ENCODE results near the gene CEACAM19. TPM values are rescaled to one million over a fixed set of nuclear protein-coding genes. Genes with fewer than 3 reads are reported as not detected.

CEACAM19 gene
- total RNA-seq, 1 donor, result 0.72 TPM

GRCh38 chr19:44646049-44646416, 25.2 kb upstream of the CEACAM19 start:
- Histone ChIP-seq H3K4me2 (ENCODE audit: insufficient read depth, low read length) (peak overlapping the region; percentile 66), H3K9me3 (ENCODE audit: low read depth, low read length) (no peaks in the 10 kb centered on the region), H3K27me3 (ENCODE audit: insufficient read depth, low read length) (no peaks in the 10 kb centered on the region), H2AFZ (ENCODE audit: low read length) (no peak overlapping the region), H3K27ac (ENCODE audit: low read depth, low read length) (no peak overlapping the region), H3K79me2 (ENCODE audit: insufficient read depth, low read length) (peaks cover 67% of the 10 kb centered on the region), H4K20me1 (ENCODE audit: insufficient read depth, low read length) (peaks cover 37% of the 10 kb centered on the region), H3K4me3 (ENCODE audit: insufficient read depth, low read length) (peak overlapping the region; percentile 44), H3K36me3 (ENCODE audit: insufficient read depth, low read length) (peaks cover 41% of the 10 kb centered on the region), H3K4me1 (ENCODE audit: insufficient read depth, low read length) (peaks cover 25% of the 10 kb centered on the region)
- DNase-seq (ENCODE audit: insufficient read length, low spot score, missing footprints), result no peak
- TF ChIP-seq, protein P1, sequence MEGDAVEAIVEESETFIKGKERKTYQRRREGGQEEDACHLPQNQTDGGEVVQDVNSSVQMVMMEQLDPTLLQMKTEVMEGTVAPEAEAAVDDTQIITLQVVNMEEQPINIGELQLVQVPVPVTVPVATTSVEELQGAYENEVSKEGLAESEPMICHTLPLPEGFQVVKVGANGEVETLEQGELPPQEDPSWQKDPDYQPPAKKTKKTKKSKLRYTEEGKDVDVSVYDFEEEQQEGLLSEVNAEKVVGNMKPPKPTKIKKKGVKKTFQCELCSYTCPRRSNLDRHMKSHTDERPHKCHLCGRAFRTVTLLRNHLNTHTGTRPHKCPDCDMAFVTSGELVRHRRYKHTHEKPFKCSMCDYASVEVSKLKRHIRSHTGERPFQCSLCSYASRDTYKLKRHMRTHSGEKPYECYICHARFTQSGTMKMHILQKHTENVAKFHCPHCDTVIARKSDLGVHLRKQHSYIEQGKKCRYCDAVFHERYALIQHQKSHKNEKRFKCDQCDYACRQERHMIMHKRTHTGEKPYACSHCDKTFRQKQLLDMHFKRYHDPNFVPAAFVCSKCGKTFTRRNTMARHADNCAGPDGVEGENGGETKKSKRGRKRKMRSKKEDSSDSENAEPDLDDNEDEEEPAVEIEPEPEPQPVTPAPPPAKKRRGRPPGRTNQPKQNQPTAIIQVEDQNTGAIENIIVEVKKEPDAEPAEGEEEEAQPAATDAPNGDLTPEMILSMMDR (IDR thresholded peaks at IDR 0.05; ENCODE audit: extremely low read depth, low read depth, low read length), result no peak

DNA sequence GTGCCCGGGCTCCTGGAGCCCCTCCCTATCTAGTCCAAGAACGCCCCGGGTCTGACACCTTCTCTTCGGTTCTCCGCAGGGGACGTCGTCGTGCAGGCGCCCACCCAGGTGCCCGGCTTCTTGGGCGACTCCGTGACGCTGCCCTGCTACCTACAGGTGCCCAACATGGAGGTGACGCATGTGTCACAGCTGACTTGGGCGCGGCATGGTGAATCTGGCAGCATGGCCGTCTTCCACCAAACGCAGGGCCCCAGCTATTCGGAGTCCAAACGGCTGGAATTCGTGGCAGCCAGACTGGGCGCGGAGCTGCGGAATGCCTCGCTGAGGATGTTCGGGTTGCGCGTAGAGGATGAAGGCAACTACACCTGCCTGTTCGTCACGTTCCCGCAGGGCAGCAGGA, 24.1 kb upstream of the CEACAM19 start:
- no peaks in the 10 kb centered on the region for H3K27me3 ChIP-seq (ENCODE audit: insufficient read depth, low read length)
- no peak overlapping the region for H2AFZ ChIP-seq (ENCODE audit: low read length)
- H4K20me1 ChIP-seq (ENCODE audit: insufficient read depth, low read length), result peaks cover 41% of the 10 kb centered on the region
- DNase-seq (ENCODE audit: insufficient read length, low spot score, missing footprints), result no peak
- H3K79me2 ChIP-seq (ENCODE audit: insufficient read depth, low read length), result peaks cover 72% of the 10 kb centered on the region
- H3K4me3 ChIP-seq (ENCODE audit: insufficient read depth, low read length), result no peak overlapping the region
- H3K4me1 ChIP-seq (ENCODE audit: insufficient read depth, low read length), result peaks cover 17% of the 10 kb centered on the region
- H3K4me2 ChIP-seq (ENCODE audit: insufficient read depth, low read length), result no peak overlapping the region
- peaks cover 52% of the 10 kb centered on the region for H3K36me3 ChIP-seq (ENCODE audit: insufficient read depth, low read length)
- no peak overlapping the region for H3K27ac ChIP-seq (ENCODE audit: low read depth, low read length)
- H3K9me3 ChIP-seq (ENCODE audit: low read depth, low read length), result no peaks in the 10 kb centered on the region
- TF ChIP-seq, protein P1 (IDR thresholded peaks at IDR 0.05; ENCODE audit: extremely low read depth, low read depth, low read length), result no peak

- no peak overlapping the region for H3K4me3 ChIP-seq (ENCODE audit: insufficient read depth, low read length)
- H3K4me2 ChIP-seq (ENCODE audit: insufficient read depth, low read length), result no peak overlapping the region
- DNase-seq (ENCODE audit: insufficient read length, low spot score, missing footprints), result peak; percentile 85
- TF ChIP-seq, protein P1 (IDR thresholded peaks at IDR 0.05; ENCODE audit: extremely low read depth, low read depth, low read length), result no peak
- H3K36me3 ChIP-seq (ENCODE audit: insufficient read depth, low read length), result peaks cover 67% of the 10 kb centered on the region
- peak overlapping the region; percentile 21 for H3K27ac ChIP-seq (ENCODE audit: low read depth, low read length)
- peaks cover 78% of the 10 kb centered on the region for H3K79me2 ChIP-seq (ENCODE audit: insufficient read depth, low read length)
- no peaks in the 10 kb centered on the region for H3K27me3 ChIP-seq (ENCODE audit: insufficient read depth, low read length)
- H3K9me3 ChIP-seq (ENCODE audit: low read depth, low read length), result no peaks in the 10 kb centered on the region
- peaks cover 41% of the 10 kb centered on the region for H4K20me1 ChIP-seq (ENCODE audit: insufficient read depth, low read length)
- peaks cover 17% of the 10 kb centered on the region for H3K4me1 ChIP-seq (ENCODE audit: insufficient read depth, low read length)
- no peak overlapping the region for H2AFZ ChIP-seq (ENCODE audit: low read length)
Measured at GRCh38 chr19:44648631-44649251, 22.5 kb upstream of the CEACAM19 start.

GRCh38 chr19:44649578-44650145, 21.6 kb upstream of the CEACAM19 start:
- Histone ChIP-seq H2AFZ (ENCODE audit: low read length) (no peak overlapping the region), H3K27ac (ENCODE audit: low read depth, low read length) (peak overlapping the region; percentile 9), H3K9me3 (ENCODE audit: low read depth, low read length) (no peaks in the 10 kb centered on the region), H3K79me2 (ENCODE audit: insufficient read depth, low read length) (peaks cover 71% of the 10 kb centered on the region), H3K4me3 (ENCODE audit: insufficient read depth, low read length) (no peak overlapping the region), H3K4me1 (ENCODE audit: insufficient read depth, low read length) (peaks cover 17% of the 10 kb centered on the region), H3K36me3 (ENCODE audit: insufficient read depth, low read length) (peaks cover 76% of the 10 kb centered on the region), H3K27me3 (ENCODE audit: insufficient read depth, low read length) (no peaks in the 10 kb centered on the region), H3K4me2 (ENCODE audit: insufficient read depth, low read length) (no peak overlapping the region), H4K20me1 (ENCODE audit: insufficient read depth, low read length) (peaks cover 44% of the 10 kb centered on the region)
- TF ChIP-seq, protein P1 (IDR thresholded peaks at IDR 0.05; ENCODE audit: extremely low read depth, low read depth, low read length), result no peak
- no peak for DNase-seq (ENCODE audit: insufficient read length, low spot score, missing footprints)

Measured in osteoblast (primary cell).